Lower leg skin (tissue), 3 donors: ENCODE data around the gene TSPAN6.

ENCODE experiments used
- CTCF ChIP-seq, 3 donors: fragments of 450-650 bp; IDR thresholded peaks; one replicate each; pipeline ENCODE4 v1.5.1; 2016; ENCODE audit warnings: antibody characterized with exemption in 3 of 3, mild to moderate bottlenecking in 3 of 3, moderate library complexity in 2 of 3
- POLR2A ChIP-seq, 2 donors: fragments of 450-650 bp; IDR thresholded peaks; one replicate each; pipeline ENCODE4 v1.6.1; 2016 to 2017; ENCODE audit warnings: antibody characterized with exemption in 2 of 2, mild to moderate bottlenecking in 1 of 2, moderate library complexity in 1 of 2

DNA sequence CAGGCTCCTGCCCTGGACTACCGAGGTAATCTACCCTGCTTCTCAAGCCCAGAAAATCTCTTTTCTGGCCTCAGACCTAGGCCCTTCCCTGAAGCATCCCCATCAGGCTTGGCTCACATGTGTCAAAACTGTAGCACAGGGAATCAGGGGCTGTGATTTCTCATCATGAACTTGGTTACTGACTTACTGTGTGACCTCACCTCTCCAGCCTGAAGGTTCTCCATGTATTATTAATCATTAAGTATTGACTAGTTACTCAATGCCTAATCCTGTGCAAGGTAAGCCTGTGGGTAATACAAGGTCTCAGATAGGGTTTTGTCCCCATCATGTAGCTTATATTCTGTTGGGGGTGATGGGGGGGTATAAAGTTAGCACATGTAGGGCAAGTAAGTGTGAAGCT, 14.2 kb upstream of the TSPAN6 start:
- TF ChIP-seq CTCF (IDR thresholded peaks at IDR 0.05) (no peak), POLR2A (IDR thresholded peaks at IDR 0.05) (no peak)
